ENCODE data around the gene PHACTR2.

DNA sequence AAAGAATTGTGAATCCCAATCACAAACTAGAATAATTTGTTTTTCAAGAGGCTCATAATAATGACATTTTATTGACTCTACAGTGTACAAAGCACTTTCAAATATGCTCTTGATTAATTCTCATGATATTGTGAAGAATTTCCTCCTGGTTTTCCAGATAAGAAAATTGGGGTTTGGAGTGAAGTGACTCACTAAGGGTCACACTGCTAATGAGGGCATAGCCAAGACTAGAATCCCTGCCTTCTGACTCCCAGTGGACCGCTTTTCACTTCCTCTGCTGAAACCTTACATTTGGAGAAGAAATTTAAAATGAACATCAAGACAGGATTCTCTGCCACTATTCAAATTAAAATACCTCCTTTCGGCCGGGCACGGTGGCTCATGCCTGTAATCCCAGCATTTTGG is 127.1 kb downstream of the PHACTR2 start:
- TF ChIP-seq, protein P1, sequence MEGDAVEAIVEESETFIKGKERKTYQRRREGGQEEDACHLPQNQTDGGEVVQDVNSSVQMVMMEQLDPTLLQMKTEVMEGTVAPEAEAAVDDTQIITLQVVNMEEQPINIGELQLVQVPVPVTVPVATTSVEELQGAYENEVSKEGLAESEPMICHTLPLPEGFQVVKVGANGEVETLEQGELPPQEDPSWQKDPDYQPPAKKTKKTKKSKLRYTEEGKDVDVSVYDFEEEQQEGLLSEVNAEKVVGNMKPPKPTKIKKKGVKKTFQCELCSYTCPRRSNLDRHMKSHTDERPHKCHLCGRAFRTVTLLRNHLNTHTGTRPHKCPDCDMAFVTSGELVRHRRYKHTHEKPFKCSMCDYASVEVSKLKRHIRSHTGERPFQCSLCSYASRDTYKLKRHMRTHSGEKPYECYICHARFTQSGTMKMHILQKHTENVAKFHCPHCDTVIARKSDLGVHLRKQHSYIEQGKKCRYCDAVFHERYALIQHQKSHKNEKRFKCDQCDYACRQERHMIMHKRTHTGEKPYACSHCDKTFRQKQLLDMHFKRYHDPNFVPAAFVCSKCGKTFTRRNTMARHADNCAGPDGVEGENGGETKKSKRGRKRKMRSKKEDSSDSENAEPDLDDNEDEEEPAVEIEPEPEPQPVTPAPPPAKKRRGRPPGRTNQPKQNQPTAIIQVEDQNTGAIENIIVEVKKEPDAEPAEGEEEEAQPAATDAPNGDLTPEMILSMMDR (IDR thresholded peaks at IDR 0.05; ENCODE audit: insufficient read depth, low read depth, low read length) = no peak
- TF ChIP-seq EZH2 (IDR thresholded peaks at IDR 0.05; ENCODE audit: insufficient read depth, low read length) = no peak

Data from astrocyte (in vitro differentiated cells and primary cell).